ENCODE measurements around the gene TMEM131. TPM values are rescaled to one million over a fixed set of nuclear protein-coding genes. Genes with fewer than 3 reads are reported as not detected.

Gene TMEM131
- total and polyA plus RNA-seq, 2 of the 8 experiments (the other 6 are each of a cell fraction or from before 2014, with no cell fraction given): 9.7 to 22.9 TPM

DNA sequence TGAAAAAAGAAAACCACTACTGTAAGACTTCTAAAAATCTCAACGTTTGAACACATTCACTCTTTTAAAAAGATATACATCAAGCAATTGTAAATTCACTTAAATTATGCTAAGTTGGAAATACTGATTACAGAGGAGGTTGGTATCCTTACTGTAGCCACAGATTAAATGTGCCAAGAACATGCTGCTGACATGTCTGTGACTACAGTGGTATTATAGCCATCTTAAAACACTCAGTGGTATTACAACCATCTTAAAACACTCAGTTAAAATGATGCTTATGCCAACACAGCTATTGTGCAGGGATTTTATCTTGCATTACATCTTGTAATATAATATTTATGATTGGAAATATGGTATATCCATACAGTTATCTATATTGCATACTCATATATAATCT lies 50.0 kb downstream of the TMEM131 start (continued):
- TF ChIP-seq SUZ12 (IDR thresholded peaks at IDR 0.05; ENCODE audit: low read length) (no peak), RAD21 (IDR thresholded peaks at IDR 0.05 in 1 of 2, conservative IDR thresholded peaks at IDR 0.05 in 1 of 2; ENCODE audit: low read depth in 2 of 2, low read length in 2 of 2) (no peak), TAF7 (optimal IDR thresholded peaks at IDR 0.05; ENCODE audit: borderline replicate concordance, low read depth, low read length) (no peak), SAP30 (IDR thresholded peaks at IDR 0.05; ENCODE audit: insufficient read depth, insufficient replicate concordance, low read length) (no peak), POLR2A (IDR thresholded peaks at IDR 0.05; ENCODE audit: control extremely low read depth in 1 of 2, low read depth in 2 of 2, low read length in 2 of 2) (no peak), TCF12 (IDR thresholded peaks at IDR 0.05; ENCODE audit: low read depth, low read length) (no peak)

Data from H1 (cell line).